ENCODE data around the gene KCNQ1.
"Not testable (repeated sequence)": the region's sequence is repeated elsewhere in the genome, so short reads cannot be mapped to it uniquely, and the experiment has no call there.

The KCNQ1 gene

GRCh38 chr11:2592559-2593392 lies 148.0 kb downstream of the KCNQ1 start:
- DNase-seq (ENCODE audit: low read depth in 2 of 2), result no peak

GRCh38 chr11:2593393-2593950 lies 148.7 kb downstream of the KCNQ1 start:
- DNase-seq (ENCODE audit: low read depth in 2 of 2), result no peak

GRCh38 chr11:2594267-2594666 lies 149.5 kb downstream of the KCNQ1 start:
- no peak for DNase-seq (ENCODE audit: low read depth in 2 of 2)

GRCh38 chr11:2595204-2595603 lies 150.4 kb downstream of the KCNQ1 start:
- DNase-seq (ENCODE audit: low read depth in 2 of 2), result no peak

GRCh38 chr11:2599561-2600189 lies 154.9 kb downstream of the KCNQ1 start:
- no peak for DNase-seq (ENCODE audit: low read depth in 2 of 2)

GRCh38 chr11:2609345-2609744 lies 164.5 kb downstream of the KCNQ1 start:
- DNase-seq (ENCODE audit: low read depth in 2 of 2), result no peak

- no peak for DNase-seq (ENCODE audit: low read depth in 2 of 2)
These were observed 168.2 kb downstream of the KCNQ1 start for GRCh38 chr11:2612884-2613571.

- DNase-seq (ENCODE audit: low read depth in 2 of 2), result no peak
These were observed 177.1 kb downstream of the KCNQ1 start for GRCh38 chr11:2621894-2622293.

GRCh38 chr11:2625183-2625582 lies 180.4 kb downstream of the KCNQ1 start:
- DNase-seq (ENCODE audit: low read depth in 2 of 2), result no peak

- DNase-seq (ENCODE audit: low read depth in 2 of 2), result no peak
These were observed 185.9 kb downstream of the KCNQ1 start for GRCh38 chr11:2630679-2631078.

GRCh38 chr11:2631161-2631560 lies 186.4 kb downstream of the KCNQ1 start:
- DNase-seq (ENCODE audit: low read depth in 2 of 2), result no peak

GRCh38 chr11:2639763-2640162 lies 195.0 kb downstream of the KCNQ1 start:
- DNase-seq (ENCODE audit: low read depth in 2 of 2), result not testable (repeated sequence)

GRCh38 chr11:2641623-2642022 lies 196.8 kb downstream of the KCNQ1 start:
- no peak for DNase-seq (ENCODE audit: low read depth in 2 of 2)

- DNase-seq (ENCODE audit: low read depth in 2 of 2), result no peak
These were observed 198.9 kb downstream of the KCNQ1 start for GRCh38 chr11:2643746-2644145.

- DNase-seq (ENCODE audit: low read depth in 2 of 2), result no peak
These were observed 200.3 kb downstream of the KCNQ1 start for GRCh38 chr11:2644844-2645778.

- no peak for DNase-seq (ENCODE audit: low read depth in 2 of 2)
These were observed 200.9 kb downstream of the KCNQ1 start for GRCh38 chr11:2645779-2646118.

- DNase-seq (ENCODE audit: low read depth in 2 of 2), result no peak
These were observed 202.4 kb downstream of the KCNQ1 start for GRCh38 chr11:2647167-2647566.

GRCh38 chr11:2647953-2648352 lies 203.1 kb downstream of the KCNQ1 start:
- DNase-seq (ENCODE audit: low read depth in 2 of 2), result no peak

- no peak for DNase-seq (ENCODE audit: low read depth in 2 of 2)
These were observed 204.6 kb downstream of the KCNQ1 start for GRCh38 chr11:2649400-2649799.

- no peak for DNase-seq (ENCODE audit: low read depth in 2 of 2)
These were observed 205.0 kb downstream of the KCNQ1 start for GRCh38 chr11:2649848-2650247.

GRCh38 chr11:2650343-2650867 lies 205.6 kb downstream of the KCNQ1 start:
- DNase-seq (ENCODE audit: low read depth in 2 of 2), result no peak

Data from stimulated activated CD4-positive, alpha-beta T cell treated with anti-CD3 and anti-CD28 coated beads, Interleukin-4, amount 100 ng/mL, for 48 hours (primary cell).